ENCODE results near the gene CA7.

- TF ChIP-seq CTCF (tag by site-specific recombination; IDR thresholded peaks at IDR 0.05) (no peak), ZNF174 (tag by site-specific recombination; IDR thresholded peaks at IDR 0.05) (no peak), TCF7L2 (IDR thresholded peaks at IDR 0.05; ENCODE audit: borderline replicate concordance, low read depth, low read length) (no peak), ZNF146 (tag by site-specific recombination; IDR thresholded peaks at IDR 0.05) (no peak), ZNF558 (tag by site-specific recombination; IDR thresholded peaks at IDR 0.05) (no peak), YY1 (tag by site-specific recombination; IDR thresholded peaks at IDR 0.05) (no peak), ZSCAN23 (tag by site-specific recombination; IDR thresholded peaks at IDR 0.05) (no peak), ZBTB1 (tag by site-specific recombination; IDR thresholded peaks at IDR 0.05) (no peak), ZEB2 (tag by site-specific recombination; IDR thresholded peaks at IDR 0.05) (no peak), WT1 (tag by site-specific recombination; IDR thresholded peaks at IDR 0.05) (no peak)
- TF ChIP-seq, protein P1, sequence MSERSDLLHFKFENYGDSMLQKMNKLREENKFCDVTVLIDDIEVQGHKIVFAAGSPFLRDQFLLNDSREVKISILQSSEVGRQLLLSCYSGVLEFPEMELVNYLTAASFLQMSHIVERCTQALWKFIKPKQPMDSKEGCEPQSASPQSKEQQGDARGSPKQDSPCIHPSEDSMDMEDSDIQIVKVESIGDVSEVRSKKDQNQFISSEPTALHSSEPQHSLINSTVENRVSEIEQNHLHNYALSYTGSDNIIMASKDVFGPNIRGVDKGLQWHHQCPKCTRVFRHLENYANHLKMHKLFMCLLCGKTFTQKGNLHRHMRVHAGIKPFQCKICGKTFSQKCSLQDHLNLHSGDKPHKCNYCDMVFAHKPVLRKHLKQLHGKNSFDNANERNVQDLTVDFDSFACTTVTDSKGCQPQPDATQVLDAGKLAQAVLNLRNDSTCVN (tag by site-specific recombination; optimal IDR thresholded peaks at IDR 0.05) = no peak
- TF ChIP-seq, protein P2, sequence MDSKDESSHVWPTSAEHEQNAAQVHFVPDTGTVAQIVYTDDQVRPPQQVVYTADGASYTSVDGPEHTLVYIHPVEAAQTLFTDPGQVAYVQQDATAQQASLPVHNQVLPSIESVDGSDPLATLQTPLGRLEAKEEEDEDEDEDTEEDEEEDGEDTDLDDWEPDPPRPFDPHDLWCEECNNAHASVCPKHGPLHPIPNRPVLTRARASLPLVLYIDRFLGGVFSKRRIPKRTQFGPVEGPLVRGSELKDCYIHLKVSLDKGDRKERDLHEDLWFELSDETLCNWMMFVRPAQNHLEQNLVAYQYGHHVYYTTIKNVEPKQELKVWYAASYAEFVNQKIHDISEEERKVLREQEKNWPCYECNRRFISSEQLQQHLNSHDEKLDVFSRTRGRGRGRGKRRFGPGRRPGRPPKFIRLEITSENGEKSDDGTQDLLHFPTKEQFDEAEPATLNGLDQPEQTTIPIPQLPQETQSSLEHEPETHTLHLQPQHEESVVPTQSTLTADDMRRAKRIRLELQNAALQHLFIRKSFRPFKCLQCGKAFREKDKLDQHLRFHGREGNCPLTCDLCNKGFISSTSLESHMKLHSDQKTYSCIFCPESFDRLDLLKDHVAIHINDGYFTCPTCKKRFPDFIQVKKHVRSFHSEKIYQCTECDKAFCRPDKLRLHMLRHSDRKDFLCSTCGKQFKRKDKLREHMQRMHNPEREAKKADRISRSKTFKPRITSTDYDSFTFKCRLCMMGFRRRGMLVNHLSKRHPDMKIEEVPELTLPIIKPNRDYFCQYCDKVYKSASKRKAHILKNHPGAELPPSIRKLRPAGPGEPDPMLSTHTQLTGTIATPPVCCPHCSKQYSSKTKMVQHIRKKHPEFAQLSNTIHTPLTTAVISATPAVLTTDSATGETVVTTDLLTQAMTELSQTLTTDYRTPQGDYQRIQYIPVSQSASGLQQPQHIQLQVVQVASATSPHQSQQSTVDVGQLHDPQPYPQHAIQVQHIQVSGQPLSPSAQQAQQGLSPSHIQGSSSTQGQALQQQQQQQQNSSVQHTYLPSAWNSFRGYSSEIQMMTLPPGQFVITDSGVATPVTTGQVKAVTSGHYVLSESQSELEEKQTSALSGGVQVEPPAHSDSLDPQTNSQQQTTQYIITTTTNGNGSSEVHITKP (tag by site-specific recombination; IDR thresholded peaks at IDR 0.05) = no peak
- TF ChIP-seq, protein P3, sequence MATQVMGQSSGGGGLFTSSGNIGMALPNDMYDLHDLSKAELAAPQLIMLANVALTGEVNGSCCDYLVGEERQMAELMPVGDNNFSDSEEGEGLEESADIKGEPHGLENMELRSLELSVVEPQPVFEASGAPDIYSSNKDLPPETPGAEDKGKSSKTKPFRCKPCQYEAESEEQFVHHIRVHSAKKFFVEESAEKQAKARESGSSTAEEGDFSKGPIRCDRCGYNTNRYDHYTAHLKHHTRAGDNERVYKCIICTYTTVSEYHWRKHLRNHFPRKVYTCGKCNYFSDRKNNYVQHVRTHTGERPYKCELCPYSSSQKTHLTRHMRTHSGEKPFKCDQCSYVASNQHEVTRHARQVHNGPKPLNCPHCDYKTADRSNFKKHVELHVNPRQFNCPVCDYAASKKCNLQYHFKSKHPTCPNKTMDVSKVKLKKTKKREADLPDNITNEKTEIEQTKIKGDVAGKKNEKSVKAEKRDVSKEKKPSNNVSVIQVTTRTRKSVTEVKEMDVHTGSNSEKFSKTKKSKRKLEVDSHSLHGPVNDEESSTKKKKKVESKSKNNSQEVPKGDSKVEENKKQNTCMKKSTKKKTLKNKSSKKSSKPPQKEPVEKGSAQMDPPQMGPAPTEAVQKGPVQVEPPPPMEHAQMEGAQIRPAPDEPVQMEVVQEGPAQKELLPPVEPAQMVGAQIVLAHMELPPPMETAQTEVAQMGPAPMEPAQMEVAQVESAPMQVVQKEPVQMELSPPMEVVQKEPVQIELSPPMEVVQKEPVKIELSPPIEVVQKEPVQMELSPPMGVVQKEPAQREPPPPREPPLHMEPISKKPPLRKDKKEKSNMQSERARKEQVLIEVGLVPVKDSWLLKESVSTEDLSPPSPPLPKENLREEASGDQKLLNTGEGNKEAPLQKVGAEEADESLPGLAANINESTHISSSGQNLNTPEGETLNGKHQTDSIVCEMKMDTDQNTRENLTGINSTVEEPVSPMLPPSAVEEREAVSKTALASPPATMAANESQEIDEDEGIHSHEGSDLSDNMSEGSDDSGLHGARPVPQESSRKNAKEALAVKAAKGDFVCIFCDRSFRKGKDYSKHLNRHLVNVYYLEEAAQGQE (tag by site-specific recombination; IDR thresholded peaks at IDR 0.05) = no peak
- TF ChIP-seq, protein P4, sequence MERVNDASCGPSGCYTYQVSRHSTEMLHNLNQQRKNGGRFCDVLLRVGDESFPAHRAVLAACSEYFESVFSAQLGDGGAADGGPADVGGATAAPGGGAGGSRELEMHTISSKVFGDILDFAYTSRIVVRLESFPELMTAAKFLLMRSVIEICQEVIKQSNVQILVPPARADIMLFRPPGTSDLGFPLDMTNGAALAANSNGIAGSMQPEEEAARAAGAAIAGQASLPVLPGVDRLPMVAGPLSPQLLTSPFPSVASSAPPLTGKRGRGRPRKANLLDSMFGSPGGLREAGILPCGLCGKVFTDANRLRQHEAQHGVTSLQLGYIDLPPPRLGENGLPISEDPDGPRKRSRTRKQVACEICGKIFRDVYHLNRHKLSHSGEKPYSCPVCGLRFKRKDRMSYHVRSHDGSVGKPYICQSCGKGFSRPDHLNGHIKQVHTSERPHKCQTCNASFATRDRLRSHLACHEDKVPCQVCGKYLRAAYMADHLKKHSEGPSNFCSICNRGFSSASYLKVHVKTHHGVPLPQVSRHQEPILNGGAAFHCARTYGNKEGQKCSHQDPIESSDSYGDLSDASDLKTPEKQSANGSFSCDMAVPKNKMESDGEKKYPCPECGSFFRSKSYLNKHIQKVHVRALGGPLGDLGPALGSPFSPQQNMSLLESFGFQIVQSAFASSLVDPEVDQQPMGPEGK (tag by site-specific recombination; IDR thresholded peaks at IDR 0.05) = no peak
Measured at GRCh38 chr16:66900721-66901441, 56.7 kb downstream of the CA7 start.

Data from HEK293 (cell line).